GM19239 (cell line): ENCODE measurements around the gene C19orf73.
A peak's percentile ranks its signal among the peaks of the same experiment; 100 is the strongest.
"Not testable (repeated sequence)": the region's sequence is repeated elsewhere in the genome, so short reads cannot be mapped to it uniquely, and the experiment has no call there.

Experiments
- DNase-seq: peaks from one replicate; pipeline ENCODE4 v3.0.0; 2011; ENCODE audit warnings: low spot score; ENCODE audit not compliant: insufficient read length
- FAIRE-seq: peaks from 2 replicates; lab custom pipeline; 2011; peaks lifted over from hg19 to GRCh38; lab: Jason Lieb, UNC

The C19orf73 gene

DNA sequence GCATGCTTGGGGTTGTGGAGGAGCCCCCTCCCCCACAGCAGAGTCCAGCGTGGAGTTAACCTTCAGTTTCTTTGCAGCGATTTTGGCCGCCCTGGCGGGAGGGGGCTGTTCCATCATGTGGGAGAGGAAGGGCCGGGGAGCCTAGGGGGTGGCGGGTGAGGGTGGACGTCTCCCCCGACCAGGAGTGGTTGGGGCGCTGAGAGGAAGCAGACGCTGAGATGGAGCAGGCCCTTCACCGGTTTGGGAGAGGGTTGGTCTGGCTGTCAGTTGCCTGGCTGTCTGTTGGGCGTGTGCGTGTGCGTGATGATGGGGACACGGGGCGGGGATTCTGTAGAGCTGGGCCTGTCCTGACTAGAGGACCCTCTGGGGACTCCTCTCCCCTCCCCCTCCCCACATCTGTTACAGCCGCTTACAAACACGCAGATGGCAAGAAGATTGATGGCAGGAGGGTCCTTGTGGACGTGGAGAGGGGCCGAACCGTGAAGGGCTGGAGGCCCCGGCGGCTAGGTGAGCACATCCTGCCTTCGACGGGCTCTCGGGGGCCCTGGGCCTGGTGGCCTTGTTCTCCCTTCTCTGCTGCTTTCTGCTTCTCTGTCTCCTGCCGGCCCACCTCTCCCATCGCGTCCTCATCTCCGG, 14.6 kb downstream of the C19orf73 start:
- FAIRE-seq (no peak), DNase-seq (no peak)

DNA sequence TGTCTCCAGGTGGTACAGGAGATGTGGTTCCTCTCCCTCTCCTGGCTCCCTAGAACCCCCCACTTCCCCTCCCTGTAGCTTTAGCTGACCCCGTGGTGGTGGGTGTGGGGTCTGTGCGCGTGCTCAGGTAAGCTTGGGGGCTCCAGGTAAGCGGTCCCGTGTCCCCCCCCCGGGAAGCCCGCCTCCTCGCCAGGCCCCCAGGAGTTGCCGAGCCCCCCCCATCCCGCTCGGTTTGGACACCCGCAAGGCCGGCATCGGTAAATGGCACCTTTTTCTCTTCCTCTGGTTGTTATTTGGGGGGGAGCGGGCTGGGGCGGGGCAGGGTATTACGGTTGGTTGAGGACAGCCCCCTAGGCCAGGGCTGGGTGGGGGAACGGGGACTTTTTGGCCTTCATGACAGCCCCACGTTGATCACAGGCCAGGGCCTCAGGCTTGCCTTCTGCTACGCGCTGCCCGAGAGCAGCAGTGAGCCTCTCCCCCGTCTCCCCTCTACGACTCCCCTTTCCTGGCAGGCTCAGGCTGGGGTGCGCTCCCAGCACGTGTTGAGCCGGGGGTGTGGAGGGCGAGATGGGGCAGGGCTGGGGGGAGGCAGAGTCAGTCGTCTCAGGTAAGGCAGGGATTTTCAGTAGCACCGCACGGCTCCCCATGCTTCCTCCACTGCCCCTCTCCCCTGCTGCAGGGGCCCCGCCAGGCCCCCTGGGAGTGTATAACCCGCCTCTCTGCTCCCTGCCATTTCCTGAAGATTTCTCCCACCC, 15.4 kb downstream of the C19orf73 start:
- no peak for FAIRE-seq

DNA sequence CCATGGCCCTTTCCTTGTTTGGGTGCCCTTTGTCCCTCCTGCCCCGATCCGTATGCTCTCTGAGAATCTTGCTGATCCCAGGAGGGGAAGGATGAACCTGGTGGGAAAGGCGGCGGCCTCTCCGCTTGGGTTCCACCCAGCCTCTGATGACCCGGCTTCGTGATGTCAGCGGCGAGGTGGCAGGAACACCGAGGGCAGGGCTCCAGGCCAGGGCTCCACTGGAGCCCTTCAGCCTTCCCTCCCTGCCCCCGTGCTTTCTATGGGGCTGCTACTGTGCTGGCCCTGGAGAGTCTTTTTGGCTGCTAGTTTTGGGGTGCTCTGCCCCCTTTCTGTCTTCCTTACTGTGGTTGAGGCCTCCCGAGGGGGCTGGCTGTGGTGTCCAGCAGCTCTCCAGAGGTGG, 16.6 kb downstream of the C19orf73 start:
- no peak for FAIRE-seq

More for the DNA sequence above, 15.4 kb downstream of the C19orf73 start:
- no peak for DNase-seq

DNA sequence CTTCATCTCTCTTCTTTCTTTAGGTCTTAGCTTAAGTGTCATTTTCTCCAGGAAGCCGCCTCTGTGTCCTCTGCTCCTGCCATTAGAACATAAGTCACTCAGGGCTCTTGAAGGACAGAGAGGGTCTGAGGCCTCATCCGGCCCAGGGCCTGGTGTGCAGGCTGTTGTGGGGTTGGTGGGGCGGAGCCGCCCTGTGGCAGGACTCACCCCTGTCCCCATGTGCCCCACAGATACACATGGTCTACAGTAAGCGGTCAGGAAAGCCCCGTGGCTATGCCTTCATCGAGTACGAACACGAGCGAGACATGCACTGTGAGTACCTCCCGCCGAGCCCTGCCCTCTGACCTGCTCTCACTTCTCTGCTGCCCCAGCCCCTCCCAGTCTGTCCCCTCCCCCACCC, 17.8 kb downstream of the C19orf73 start:
- DNase-seq (no peak), FAIRE-seq (no peak)

More for the DNA sequence above, 16.6 kb downstream of the C19orf73 start:
- DNase-seq, result no peak

DNA sequence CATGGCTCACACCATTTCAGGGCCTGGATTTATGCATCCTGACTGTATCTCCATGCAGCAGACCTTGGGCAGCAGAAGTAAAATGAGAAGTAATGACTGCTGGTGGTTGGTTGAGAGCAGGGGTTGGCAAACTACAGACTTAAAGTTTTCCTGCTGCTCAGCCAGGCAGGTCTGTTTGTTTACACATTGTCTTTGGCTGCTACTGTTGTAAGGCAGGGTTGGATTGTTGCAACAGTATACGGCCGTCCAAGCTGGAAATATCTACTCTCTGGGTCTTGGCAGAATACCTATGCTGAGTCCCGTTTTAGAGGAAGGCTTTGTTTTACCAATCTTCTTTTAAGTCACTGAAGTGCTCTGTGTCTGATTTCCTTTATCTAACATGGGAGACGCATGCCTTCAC, 20.1 kb downstream of the C19orf73 start:
- FAIRE-seq (no peak), DNase-seq (no peak)

DNA sequence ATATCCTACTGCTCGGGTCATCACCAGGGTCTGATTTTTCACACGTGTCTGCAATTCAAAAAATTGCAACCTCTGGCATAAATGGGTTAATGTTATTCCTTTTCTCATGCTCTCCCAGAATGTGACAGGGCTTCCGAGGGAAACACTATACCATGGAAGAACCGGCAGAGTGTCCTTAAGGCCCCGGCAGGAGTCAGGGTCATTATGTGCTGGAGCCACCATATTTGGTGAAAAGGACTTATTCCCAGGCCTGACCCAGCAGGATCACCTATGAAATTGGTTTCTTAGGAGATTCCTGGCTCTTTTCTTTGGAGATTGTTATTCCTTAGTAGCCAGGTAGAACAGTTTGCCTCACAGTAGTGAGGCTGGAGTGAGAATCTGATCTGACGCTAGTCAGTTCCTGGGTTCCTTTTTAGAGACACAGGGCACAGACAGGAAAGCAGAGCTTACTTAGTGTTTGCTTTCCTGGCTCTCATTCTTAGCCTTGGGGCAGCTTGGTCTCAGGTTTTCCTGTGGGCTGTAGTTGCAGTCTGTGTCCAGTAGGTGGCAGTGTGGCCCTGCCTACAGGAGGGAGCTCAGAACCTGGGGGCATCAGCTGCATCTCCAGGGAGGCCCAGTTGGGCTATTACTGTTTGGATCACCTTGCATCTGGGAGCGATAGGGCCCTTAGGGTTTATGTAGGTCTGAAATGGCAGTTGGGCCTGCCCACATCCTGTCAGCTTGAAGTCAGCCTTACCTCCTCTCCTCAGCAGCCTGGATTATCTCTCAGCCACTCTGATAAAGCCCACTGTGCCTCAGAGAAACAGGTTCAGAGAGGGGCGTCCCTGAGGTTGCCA, 21.3 kb downstream of the C19orf73 start:
- DNase-seq (peak; percentile 81), FAIRE-seq (peak; percentile 88)

DNA sequence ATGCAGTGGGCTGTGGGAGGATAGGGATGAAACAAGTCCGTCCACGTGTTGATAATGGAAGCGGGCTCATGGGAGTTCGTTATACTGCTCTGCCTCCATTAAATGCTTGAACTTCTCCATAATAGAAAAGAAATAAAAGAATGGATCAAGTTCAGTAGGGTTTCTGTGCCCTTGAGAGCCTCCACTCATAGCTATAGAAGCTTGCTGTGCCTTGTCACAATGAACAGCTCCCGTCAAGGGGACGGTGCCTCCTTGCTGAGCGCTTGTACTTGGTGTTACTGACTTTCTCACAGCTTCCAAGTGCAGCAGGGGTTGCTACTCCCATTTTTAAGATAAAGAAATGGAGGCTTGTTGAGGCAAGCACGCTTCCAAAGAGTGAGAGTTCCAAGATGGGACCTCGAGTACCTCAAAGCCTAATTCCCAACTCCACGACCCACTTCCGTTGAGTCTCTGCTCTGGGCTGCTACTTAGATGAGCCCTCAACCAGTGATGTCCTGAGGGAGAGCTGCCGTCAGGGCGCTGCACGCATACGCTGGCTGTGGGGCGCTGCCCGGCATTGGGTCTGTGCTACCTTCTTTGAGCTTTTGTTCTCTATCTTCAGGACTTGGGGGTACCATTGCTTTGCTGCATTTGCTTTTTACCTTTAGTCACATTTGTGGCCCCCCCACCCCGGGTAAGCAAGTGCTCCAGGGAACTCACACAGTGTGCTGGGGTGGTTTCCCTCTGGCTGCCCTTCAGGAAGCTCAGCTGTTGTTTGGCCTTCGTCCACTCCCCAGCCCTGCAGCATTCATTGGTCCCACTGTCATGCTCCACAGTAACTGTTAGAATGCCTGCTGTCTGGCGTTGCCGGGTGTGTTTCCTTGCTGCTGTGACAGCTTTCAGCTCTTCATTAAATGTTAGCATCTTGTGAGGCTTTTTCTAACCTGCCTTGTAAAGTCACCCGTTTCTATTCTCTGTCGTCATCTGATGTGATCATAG, 24.1 kb downstream of the C19orf73 start:
- no peak for DNase-seq

DNA sequence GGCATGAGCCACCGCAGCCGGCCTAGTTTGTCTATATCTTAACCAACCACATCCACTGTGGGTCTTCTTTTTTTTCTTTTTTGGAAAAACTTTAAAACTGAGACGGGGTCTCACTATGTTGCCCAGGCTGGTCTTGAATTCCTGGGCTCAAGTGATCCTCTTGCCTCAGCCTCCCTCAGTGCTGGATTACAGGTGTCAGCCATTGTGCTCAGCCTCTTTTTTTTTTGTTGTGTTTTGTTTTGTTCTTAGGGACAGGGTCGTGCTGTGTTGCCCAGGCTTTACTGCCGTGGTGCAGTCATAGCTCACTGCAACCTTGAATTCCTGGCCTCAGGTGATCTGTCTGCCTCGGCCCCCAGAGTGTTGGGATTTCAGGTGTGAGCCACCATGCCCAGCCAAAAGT, 26.3 kb downstream of the C19orf73 start:
- no peak for FAIRE-seq
- no peak for DNase-seq

More for the DNA sequence above, 24.1 kb downstream of the C19orf73 start:
- no peak for FAIRE-seq

DNA sequence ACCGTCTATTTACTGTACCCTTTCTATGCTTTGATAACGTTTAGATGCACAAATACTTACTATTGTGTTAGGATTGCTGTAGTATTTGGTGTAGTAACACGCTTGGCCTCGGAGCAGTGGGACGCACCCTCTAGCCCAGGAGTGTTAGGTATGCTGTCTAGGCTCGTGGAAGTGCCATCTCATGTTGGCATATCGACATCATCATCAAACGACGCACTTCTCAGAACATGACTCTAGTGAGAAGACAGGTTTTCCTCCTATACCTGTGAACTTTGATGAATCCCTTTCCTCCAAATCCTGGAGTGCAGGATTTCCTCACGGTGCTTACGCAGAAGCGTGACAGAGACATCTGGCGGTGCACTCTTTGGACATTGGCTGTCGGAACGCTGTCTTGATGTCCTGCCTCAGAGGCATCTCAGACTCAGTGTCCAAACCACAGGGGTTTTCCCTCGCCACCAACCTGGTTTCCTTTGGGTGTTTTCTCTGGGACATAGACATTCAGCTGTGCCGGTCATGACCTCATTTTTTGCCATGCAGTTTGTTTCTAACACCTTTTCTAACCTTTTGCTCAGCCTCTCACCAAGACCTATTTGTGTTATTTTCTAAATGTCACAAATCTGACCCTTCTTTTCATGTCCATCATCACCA, 27.4 kb downstream of the C19orf73 start:
- DNase-seq (no peak), FAIRE-seq (no peak)

DNA sequence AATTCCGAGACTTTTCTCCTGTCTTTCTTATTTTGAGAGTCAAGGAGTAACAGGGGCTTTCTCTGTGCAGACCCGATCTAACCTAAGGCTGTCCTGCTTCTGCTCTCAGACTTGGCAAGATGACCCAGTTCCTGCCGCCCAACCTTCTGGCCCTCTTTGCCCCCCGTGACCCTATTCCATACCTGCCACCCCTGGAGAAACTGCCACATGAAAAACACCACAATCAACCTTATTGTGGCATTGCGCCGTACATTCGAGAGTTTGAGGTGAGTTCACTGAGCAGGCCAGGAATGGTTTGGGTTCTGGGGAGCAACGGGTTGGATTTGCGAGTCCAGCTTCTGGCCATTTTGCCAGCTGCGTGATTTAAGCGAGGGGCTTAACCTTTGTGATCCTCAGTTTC, 32.6 kb downstream of the C19orf73 start:
- no peak for FAIRE-seq

DNA sequence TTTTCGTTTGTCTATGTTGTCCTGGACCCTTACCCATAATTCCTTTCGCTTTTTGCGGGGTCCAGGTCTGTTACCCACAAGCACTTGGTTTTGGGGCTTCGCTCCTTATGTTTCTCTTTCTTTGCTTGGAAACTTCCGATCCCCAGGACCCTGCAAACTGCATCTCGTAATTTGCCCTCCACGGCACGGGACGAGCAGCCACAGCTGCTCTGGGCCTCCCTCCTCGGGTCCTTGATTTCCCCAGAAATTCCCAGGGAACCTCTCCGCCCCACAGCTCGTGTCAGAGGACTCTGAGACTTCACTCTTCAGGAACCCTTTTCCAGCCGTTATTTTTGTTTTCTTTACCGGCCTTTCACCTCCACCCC, 33.1 kb downstream of the C19orf73 start:
- FAIRE-seq (peak; percentile 80), DNase-seq (no peak)

More for the DNA sequence above, 32.6 kb downstream of the C19orf73 start:
- no peak for DNase-seq

DNA sequence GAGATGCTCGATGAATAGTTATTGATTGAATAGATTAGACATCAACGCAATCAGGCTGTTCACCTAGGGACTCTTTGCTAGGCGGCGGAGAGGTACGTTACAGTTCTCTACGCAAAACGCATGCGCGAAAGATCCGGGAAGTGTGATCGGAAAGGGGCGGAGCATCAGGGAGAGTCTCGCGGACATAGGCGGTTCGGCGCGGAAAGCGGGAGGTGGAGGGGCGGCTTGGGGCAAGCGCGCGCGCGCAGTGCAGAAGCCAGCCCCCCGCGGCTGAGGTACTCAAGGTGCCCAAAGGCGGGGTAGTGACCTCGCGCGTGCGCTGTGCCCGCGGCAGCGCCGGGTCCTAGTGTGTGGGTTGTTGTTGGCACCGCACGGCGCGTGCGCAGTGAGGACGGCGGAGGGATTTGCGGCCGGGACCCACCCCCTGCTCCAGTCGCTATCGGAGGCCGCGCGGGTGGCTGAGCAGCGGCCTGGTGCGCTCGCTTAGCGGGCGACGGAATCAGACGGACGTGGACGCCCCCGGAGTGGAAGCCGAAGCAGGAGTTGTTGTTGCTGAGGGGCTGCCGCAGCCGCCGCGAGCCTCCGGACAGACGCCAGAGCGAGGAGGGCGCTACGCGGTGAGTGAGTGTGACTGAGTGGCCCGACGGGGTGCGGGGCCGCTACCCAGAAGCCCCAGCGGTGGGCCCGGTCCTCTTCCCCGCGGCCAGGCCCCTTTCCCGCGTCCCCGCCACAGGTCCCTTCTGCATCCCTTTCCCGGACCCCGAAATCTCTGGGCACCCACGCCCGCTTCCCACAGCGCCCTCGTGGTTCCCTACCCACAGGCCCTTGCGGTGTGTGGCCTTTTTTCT, 33.7 kb downstream of the C19orf73 start, which contains the start of gene SNRNP70:
TSS of gene SNRNP70 (plus strand) at position 432 of the 848 bp plus-strand sequence. CDS start 964 bp downstream, outside the sequence.
- peak; percentile 95 for DNase-seq
- FAIRE-seq, result peak; percentile 98

DNA sequence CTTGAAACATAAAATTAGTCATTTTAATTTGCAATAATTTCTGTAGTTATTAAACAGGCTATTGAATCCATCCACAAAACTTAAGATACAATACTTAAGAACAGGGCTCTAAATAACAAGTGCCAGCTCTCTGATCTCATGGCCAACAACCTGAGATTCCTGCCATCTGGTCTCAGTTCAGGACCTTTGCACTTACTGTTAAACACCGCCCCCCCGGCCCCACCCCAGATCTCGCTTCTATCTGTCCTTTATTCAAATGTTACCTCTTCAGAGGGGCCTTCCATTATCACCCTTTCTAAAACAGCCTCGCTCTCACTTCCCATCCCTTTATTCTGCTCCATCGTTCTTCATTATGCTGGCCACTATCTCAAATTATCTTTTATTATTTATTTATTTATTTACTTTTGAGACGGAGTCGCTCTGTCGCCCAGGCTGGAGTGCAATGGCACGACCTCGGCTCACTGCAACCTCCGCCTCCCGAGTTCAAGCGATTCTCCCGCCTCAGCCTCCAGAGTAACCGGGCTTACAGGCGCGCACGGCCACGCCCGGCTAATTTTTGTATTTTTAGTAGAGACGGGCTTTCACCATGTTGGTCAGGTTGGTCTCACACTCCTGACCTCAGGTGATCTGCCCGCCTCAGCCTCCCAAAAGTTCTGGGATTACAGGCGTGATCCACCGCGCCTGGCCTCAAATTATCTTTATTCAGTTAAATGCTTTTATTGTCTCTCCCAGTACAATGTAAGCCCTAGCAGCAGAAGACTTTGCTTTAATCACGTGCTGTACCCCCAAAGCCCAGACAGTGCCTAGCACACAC, 34.5 kb downstream of the C19orf73 start:
- no peak for FAIRE-seq
- DNase-seq, result no peak

DNA sequence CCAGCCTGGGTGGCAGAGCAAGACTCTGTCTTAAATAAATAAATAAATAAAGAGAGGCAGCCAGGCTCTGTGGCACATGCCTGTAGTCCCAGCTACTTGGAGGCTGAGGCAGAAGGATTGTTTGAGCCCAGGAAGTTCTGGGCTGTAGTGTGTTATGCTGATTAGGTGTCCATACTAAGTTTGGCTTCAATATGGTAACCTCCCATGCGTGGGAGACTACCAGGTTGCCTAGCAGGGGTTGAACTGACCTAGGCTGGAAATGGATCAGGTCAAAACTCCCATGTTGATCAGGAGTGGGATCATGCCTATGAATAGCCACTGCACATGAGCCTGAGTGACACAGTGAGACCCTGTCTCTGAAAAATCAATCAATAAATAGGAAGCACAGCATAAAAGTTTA, 37.7 kb downstream of the C19orf73 start:
- no peak for FAIRE-seq
- no peak for DNase-seq

DNA sequence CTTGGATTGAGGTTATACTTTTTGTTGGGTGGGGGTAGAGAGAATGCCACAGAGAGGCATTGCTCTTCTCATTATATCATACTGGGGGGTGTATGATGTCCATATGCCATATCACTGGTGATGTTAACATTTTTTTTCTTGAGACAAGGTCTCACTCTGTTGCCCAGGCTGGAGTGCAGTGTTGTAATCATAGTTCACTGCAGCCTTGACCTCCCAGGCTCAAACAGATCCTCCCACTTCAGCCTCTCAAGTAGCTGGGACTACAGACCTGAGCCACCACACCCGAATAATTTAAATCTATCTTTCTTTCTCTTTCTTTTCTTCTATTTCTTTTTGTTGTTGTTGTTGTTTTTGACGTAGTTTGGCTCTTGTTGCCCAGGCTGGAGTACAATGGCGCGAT, 38.6 kb downstream of the C19orf73 start:
- DNase-seq, result no peak
- no peak for FAIRE-seq

DNA sequence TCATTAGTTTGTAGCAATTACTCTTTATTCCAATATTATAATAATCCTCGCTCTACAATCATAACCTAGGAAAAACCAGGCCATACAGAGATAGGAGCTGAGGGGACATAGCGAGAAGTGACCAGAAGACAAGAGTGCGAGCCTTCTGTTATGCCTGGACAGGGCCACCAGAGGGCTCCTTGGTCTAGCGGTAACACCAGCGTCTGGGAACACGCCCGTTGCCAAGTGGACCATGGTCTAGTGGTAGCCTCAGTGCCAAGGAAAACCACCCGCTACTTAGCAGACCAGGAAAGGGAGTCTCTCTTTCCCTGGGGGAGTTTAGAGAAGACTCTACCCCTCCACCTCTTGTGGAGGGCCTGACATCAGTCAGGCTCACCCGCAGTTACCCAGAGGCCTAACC, 44.1 kb downstream of the C19orf73 start:
- FAIRE-seq, DNase-seq: not testable (repeated sequence)
